Activated CD8-positive, alpha-beta T cell treated with anti-CD3 and anti-CD28 coated beads for 36 hours (primary cell): ENCODE data around the gene ATP8A1. TPM values are rescaled to one million over a fixed set of nuclear protein-coding genes. Genes with fewer than 3 reads are reported as not detected.

ENCODE experiments used
- ATAC-seq: fragments of 200-7000 bp; cut with Tn5 transposase; one replicate; pipeline ENCODE4 v1.10.0; 2021; ENCODE audit warnings: mild to moderate bottlenecking, moderate library complexity
- CTCF ChIA-PET: fragments of 350-600 bp; sonication (Branson Sonifier 250); formaldehyde crosslinking; loops from one replicate; lab custom pipeline; 2021; ENCODE audit warnings: antibody characterized with exemption; lab: Charles Lee
- POLR2A ChIA-PET: fragments of 350-600 bp; sonication (Branson Sonifier 250); formaldehyde crosslinking; loops from one replicate; lab custom pipeline; 2021; ENCODE audit warnings: antibody characterized with exemption; lab: Charles Lee
- DNase-seq: peaks from one replicate; pipeline ENCODE4 v3.0.0-alpha.2; 2020
- H3K27ac Mint-ChIP-seq: one replicate; pipeline ENCODE4 v1.8.0; 2021; ENCODE audit warnings: mild to moderate bottlenecking, mixed read lengths
- H3K27me3 Mint-ChIP-seq: one replicate; pipeline ENCODE4 v1.8.0; 2021; ENCODE audit warnings: mixed read lengths
- H3K36me3 Mint-ChIP-seq: one replicate; pipeline ENCODE4 v1.8.0; 2021; ENCODE audit warnings: low read depth, mixed read lengths
- H3K4me1 Mint-ChIP-seq: one replicate; pipeline ENCODE4 v1.8.0; 2021; ENCODE audit warnings: low read depth, mixed read lengths
- H3K4me3 Mint-ChIP-seq: one replicate; pipeline ENCODE4 v1.8.0; 2021; ENCODE audit warnings: mild to moderate bottlenecking, moderate library complexity, mixed read lengths
- H3K9me3 Mint-ChIP-seq: one replicate; pipeline ENCODE4 v1.8.0; 2021; ENCODE audit warnings: mixed read lengths
- CTCF ChIP-seq: fragments of 200-600 bp; IDR thresholded peaks from one replicate; pipeline ENCODE4 v1.8.0; 2022; ENCODE audit warnings: antibody characterized with exemption, mild to moderate bottlenecking
- intact Hi-C: fragments of 100-400 bp; cut with micrococcal nuclease; formaldehyde crosslinking; loops from one replicate; pipeline ENCODE4 v1.10.0; 2022
- total RNA-seq, 2 experiments: library from RNA; stranded (reverse); gene quantifications; one replicate each; pipeline ENCODE4 v1.2.3, GENCODE V29; 2021

Gene ATP8A1
- total RNA-seq, 2 experiments from 2014 or later: 28.1 to 30.7 TPM

- intact Hi-C loops: no loop called here
- DNase-seq: no peak
- POLR2A ChIA-PET: no interaction called here
- Mint-ChIP-seq H3K27ac (no peak overlapping the region), H3K27me3 (no peaks in the 10 kb centered on the region), H3K4me1 (no peaks in the 10 kb centered on the region), H3K36me3 (peaks cover 36% of the 10 kb centered on the region), H3K9me3 (peaks cover 4% of the 10 kb centered on the region), H3K4me3 (no peak overlapping the region)
- CTCF ChIA-PET: no interaction called here
- ATAC-seq: no peak
- no peak for TF ChIP-seq CTCF
Observed at GRCh38 chr4:42543762-42544161, 113.1 kb downstream of the ATP8A1 start.

GRCh38 chr4:42543126-42543525 is 113.8 kb downstream of the ATP8A1 start:
- Mint-ChIP-seq H3K27me3 (no peaks in the 10 kb centered on the region), H3K36me3 (peaks cover 38% of the 10 kb centered on the region), H3K9me3 (peaks cover 5% of the 10 kb centered on the region), H3K4me1 (peaks cover 4% of the 10 kb centered on the region), H3K4me3 (no peak overlapping the region), H3K27ac (no peak overlapping the region)
- intact Hi-C loops: no loop called here
- ATAC-seq (no peak), DNase-seq (no peak)
- no peak for TF ChIP-seq CTCF
- CTCF ChIA-PET: no interaction called here
- POLR2A ChIA-PET: no interaction called here

GRCh38 chr4:42541647-42542046 is 115.3 kb downstream of the ATP8A1 start:
- CTCF ChIA-PET: interaction anchor here (0.8 kb wide), 1 partner anchor 226 kb away, joined by 3 read pairs; no protein-coding TSS in a partner anchor
- Mint-ChIP-seq H3K4me3 (no peak overlapping the region), H3K27ac (no peak overlapping the region)

GRCh38 chr4:42533042-42533441 is 123.9 kb downstream of the ATP8A1 start:
- ChIA-PET CTCF (interaction anchor here (1.5 kb wide), 1 partner anchor 36 kb away, joined by 3 read pairs; no protein-coding TSS in a partner anchor), POLR2A (no interaction called here)
- no peak for TF ChIP-seq CTCF
- DNase-seq (no peak), ATAC-seq (no peak)
- Mint-ChIP-seq H3K27ac (no peak overlapping the region), H3K36me3 (peaks cover 29% of the 10 kb centered on the region), H3K27me3 (no peaks in the 10 kb centered on the region), H3K9me3 (no peaks in the 10 kb centered on the region), H3K4me3 (no peak overlapping the region), H3K4me1 (peaks cover 9% of the 10 kb centered on the region)
- intact Hi-C loops: no loop called here

More at GRCh38 chr4:42541647-42542046, 115.3 kb downstream of the ATP8A1 start:
- TF ChIP-seq CTCF: no peak
- intact Hi-C loops: no loop called here
- POLR2A ChIA-PET: no interaction called here
- peaks cover 43% of the 10 kb centered on the region for H3K36me3 Mint-ChIP-seq
- H3K27me3 Mint-ChIP-seq: no peaks in the 10 kb centered on the region
- H3K9me3 Mint-ChIP-seq: peaks cover 5% of the 10 kb centered on the region
- DNase-seq (no peak), ATAC-seq (no peak)
- peaks cover 11% of the 10 kb centered on the region for H3K4me1 Mint-ChIP-seq

- Mint-ChIP-seq H3K36me3 (peaks cover 26% of the 10 kb centered on the region), H3K4me1 (peaks cover 3% of the 10 kb centered on the region), H3K9me3 (no peaks in the 10 kb centered on the region), H3K4me3 (no peak overlapping the region), H3K27ac (no peak overlapping the region), H3K27me3 (no peaks in the 10 kb centered on the region)
- intact Hi-C loops: no loop called here
- ChIA-PET POLR2A (no interaction called here), CTCF (no interaction called here)
- no peak for ATAC-seq
- no peak for TF ChIP-seq CTCF
- DNase-seq: no peak
Observed at GRCh38 chr4:42531341-42532030, 125.4 kb downstream of the ATP8A1 start.
